Stomach (tissue), 9 donors: ENCODE results near the gene ASTN1. TPM values are rescaled to one million over a fixed set of nuclear protein-coding genes. Genes with fewer than 3 reads are reported as not detected.

Source experiments
- DNase-seq, 2 donors: peaks; one replicate each; pipeline versions ENCODE4 v3.0.0 to v3.0.0-alpha.2; 2013 to 2019
- H3K27ac ChIP-seq, 5 donors: fragments of 200-600 bp in 4 of 5; sonication (generic) in 4 of 5; one replicate each; pipeline ENCODE4 v1.5.1; 2013 to 2019; ENCODE audit warnings: mild to moderate bottlenecking in 1 of 5, moderate library complexity in 1 of 5
- H3K27me3 ChIP-seq, 3 donors: fragments of 200-600 bp; sonication (generic); one replicate each; pipeline ENCODE4 v1.5.1; 2017 to 2019; ENCODE audit warnings: mixed run types in 1 of 3
- H3K36me3 ChIP-seq, 4 donors: fragments of 200-600 bp; sonication (generic); 1 replicate in 3 of 4; 2 replicates in 1 of 4; pipeline ENCODE4 v1.5.1; 2016 to 2019
- H3K4me1 ChIP-seq, 4 donors: fragments of 200-600 bp; sonication (generic); one replicate each; pipeline ENCODE4 v1.5.1; 2016 to 2019
- H3K4me3 ChIP-seq, 4 donors: fragments of 200-600 bp; sonication (generic) in 3 of 4; one replicate each; pipeline ENCODE4 v1.5.1; 2016 to 2019; ENCODE audit warnings: mild to moderate bottlenecking in 1 of 4
- H3K9me3 ChIP-seq, 4 donors: fragments of 200-600 bp; sonication (generic); one replicate each; pipeline ENCODE4 v1.5.1; 2016 to 2019
- CTCF ChIP-seq, 7 experiments: fragments of 450-650 bp in 4 of 7; fragments of 200-600 bp in 3 of 7; sonication (generic) in 3 of 7; IDR thresholded peaks; one replicate each; pipeline ENCODE4 v1.5.1; 2016 to 2019; ENCODE audit warnings: antibody characterized with exemption in 7 of 7, control low read depth in 2 of 7, mild to moderate bottlenecking in 1 of 7
- EP300 ChIP-seq: sonication (generic); formaldehyde crosslinking; IDR thresholded peaks from one replicate; pipeline ENCODE4 v1.6.1; 2017; ENCODE audit warnings: antibody characterized with exemption
- POLR2A ChIP-seq, 4 donors: fragments of 450-650 bp; IDR thresholded peaks; one replicate each; pipeline ENCODE4 v1.6.1; 2016; ENCODE audit warnings: antibody characterized with exemption in 4 of 4, control low read depth in 2 of 4, mild to moderate bottlenecking in 1 of 4, moderate library complexity in 1 of 4
- POLR2AphosphoS5 ChIP-seq, 3 donors: sonication (generic); formaldehyde crosslinking; IDR thresholded peaks; one replicate each; pipeline ENCODE4 v1.6.1; 2016; ENCODE audit warnings: antibody characterized with exemption in 3 of 3
- WGBS, 5 donors: extraction: QIAGEN DNeasy Blood & Tissue Kit in 3 of 5; methylation state at CpG; one replicate each; pipeline versions ENCODE4 v1.1.5 to v1.1.7; 2013 to 2018; 5-methylcytosine and 5-hydroxymethylcytosine counted together
- intact Hi-C: fragments of 100-400 bp; cut with DNase I; formaldehyde crosslinking; loops from one replicate; pipeline ENCODE4 v1.15.1; 2023; ENCODE audit warnings: low total_unique reads
- polyA plus RNA-seq, 3 donors: library from polyadenylated mRNA; stranded (reverse); fragments of 200-250 nt; gene quantifications; one replicate each; pipeline ENCODE4 v1.2.3, GENCODE V29; 2013
- total RNA-seq, 5 donors: library from RNA; depleted of rRNA; stranded (reverse); fragments of >200 nt; gene quantifications; one replicate each; pipeline versions ENCODE4 v1.1.0 to v1.2.3, GENCODE V29; 2014 to 2016
- donor health status: healthy with polysubstance abuse.
- donor health status: Bipolar disorder and iron deficiency.
- donor health status: healthy.

Gene ASTN1
- total and polyA plus RNA-seq, 8 donors: 0.13 to 2.4 (median 0.51) TPM; not detected in 4

GRCh38 chr1:177106614-177107365 lies 57.7 kb downstream of the ASTN1 start:
- no peak overlapping the region for H3K4me3 ChIP-seq
- H3K27ac ChIP-seq: no peak overlapping the region
- intact Hi-C loops: no loop called here
- no peaks in the 10 kb centered on the region for H3K36me3 ChIP-seq
- no peak for DNase-seq
- TF ChIP-seq CTCF (IDR thresholded peaks at IDR 0.05): no peak
- TF ChIP-seq POLR2A (IDR thresholded peaks at IDR 0.05): no peak
- no peak for TF ChIP-seq POLR2AphosphoS5 (IDR thresholded peaks at IDR 0.05)
- TF ChIP-seq EP300: no peak
- no peaks in the 10 kb centered on the region for H3K27me3 ChIP-seq
- WGBS, 5 donors: 66 to 74% (median 73%) methylated on average over 4 of the region's 4 CpGs
- no peaks in the 10 kb centered on the region for H3K9me3 ChIP-seq
- H3K4me1 ChIP-seq: no peaks in the 10 kb centered on the region

GRCh38 chr1:177106196-177106595 lies 58.3 kb downstream of the ASTN1 start:
- Histone ChIP-seq H3K36me3 (no peaks in the 10 kb centered on the region), H3K4me3 (no peak overlapping the region), H3K9me3 (no peaks in the 10 kb centered on the region), H3K4me1 (no peaks in the 10 kb centered on the region), H3K27ac (no peak overlapping the region), H3K27me3 (no peaks in the 10 kb centered on the region)
- TF ChIP-seq POLR2A (IDR thresholded peaks at IDR 0.05) (no peak), CTCF (IDR thresholded peaks at IDR 0.05) (no peak), POLR2AphosphoS5 (IDR thresholded peaks at IDR 0.05) (no peak), EP300 (no peak)
- WGBS, 5 donors: 60 to 91% (median 85%) methylated on average over 1 of the region's 1 CpG
- intact Hi-C loops: no loop called here
- no peak for DNase-seq

DNA sequence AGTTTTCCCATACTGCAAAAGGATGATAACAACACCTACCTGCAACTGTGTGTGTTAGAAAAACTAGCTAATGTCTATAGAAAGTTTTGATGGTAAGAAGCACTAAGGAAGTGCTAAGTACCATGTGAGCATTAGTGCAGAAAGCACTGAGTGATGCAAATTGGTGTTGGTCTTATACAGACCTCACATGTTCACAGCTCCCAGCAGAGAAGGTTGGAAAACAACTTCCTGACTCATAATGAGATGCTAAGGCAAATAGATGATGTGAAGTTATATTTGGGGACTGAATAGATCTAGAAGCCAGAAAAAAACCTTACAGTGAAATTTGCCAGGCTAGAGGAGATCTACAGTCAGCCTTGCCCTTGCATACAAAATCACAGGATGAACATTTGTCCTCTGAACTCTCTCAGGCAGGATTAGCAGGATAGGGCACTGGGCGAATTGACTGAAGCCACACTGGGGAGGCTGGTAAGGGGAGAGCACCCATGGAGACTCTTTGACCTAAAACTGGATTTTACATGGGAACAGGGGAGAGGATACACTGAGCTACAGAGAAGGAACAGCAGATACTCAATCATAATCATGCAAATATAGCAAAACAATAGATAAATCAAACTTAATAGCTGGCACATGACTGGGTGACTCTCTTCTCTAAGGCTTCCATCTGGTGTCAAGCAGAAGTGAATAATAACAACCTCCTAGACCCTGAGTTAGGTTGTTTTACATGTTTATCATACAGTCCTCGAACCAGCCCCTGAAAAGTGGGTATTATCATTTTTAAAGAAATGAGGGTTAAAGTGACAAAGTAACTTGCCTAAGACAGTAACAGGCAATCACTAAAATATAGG lies 61.3 kb downstream of the ASTN1 start:
- TF ChIP-seq POLR2AphosphoS5 (IDR thresholded peaks at IDR 0.05): no peak
- no peak for TF ChIP-seq CTCF (IDR thresholded peaks at IDR 0.05)
- TF ChIP-seq POLR2A (IDR thresholded peaks at IDR 0.05): no peak
- TF ChIP-seq EP300: no peak
- WGBS, 5 donors: 36 to 57% (median 48%) methylated on average over 2 of the region's 2 CpGs
- no peak for DNase-seq
- no peak overlapping the region for H3K4me3 ChIP-seq
- H3K4me1 ChIP-seq: no peaks in the 10 kb centered on the region
- intact Hi-C loops: no loop called here
- no peaks in the 10 kb centered on the region for H3K36me3 ChIP-seq
- H3K27ac ChIP-seq: no peak overlapping the region
- H3K9me3 ChIP-seq: no peaks in the 10 kb centered on the region
- H3K27me3 ChIP-seq: no peaks in the 10 kb centered on the region

GRCh38 chr1:177092001-177092400 lies 72.5 kb downstream of the ASTN1 start:
- no peak for DNase-seq
- no peaks in the 10 kb centered on the region for H3K9me3 ChIP-seq
- no peaks in the 10 kb centered on the region for H3K36me3 ChIP-seq
- no peak overlapping the region for H3K27ac ChIP-seq
- H3K4me1 ChIP-seq: no peaks in the 10 kb centered on the region
- intact Hi-C loops: no loop called here
- H3K4me3 ChIP-seq: no peak overlapping the region
- peaks cover 0 to 3% (median 0%) of the 10 kb centered on the region in 3 donors for H3K27me3 ChIP-seq
- TF ChIP-seq EP300: no peak
